SU-DHL-6 (cell line): ENCODE results near the gene NTSR1.

Experiments
- H2AFZ ChIP-seq: fragments of 200-600 bp; sonication (generic); 2 replicates; pipeline ENCODE4 v1.6.1; 2014; ENCODE audit warnings: low read depth, mild to moderate bottlenecking, moderate library complexity, mixed read lengths, antibody characterized with exemption, low read length; ENCODE audit not compliant: severe bottlenecking
- H3F3A ChIP-seq: fragments of 200-600 bp; shearing (Covaris generic); 2 replicates; pipeline ENCODE4 v1.6.0; 2016; ENCODE audit warnings: antibody characterized with exemption, mild to moderate bottlenecking; ENCODE audit not compliant: insufficient read depth
- H3K27ac ChIP-seq: fragments of 200-600 bp; sonication (generic); 2 replicates; pipeline ENCODE4 v1.5.1; 2016; ENCODE audit warnings: low read depth, mild to moderate bottlenecking, low read length, moderate library complexity, mixed read lengths
- H3K27me3 ChIP-seq: fragments of 200-600 bp; sonication (generic), shearing (Covaris generic); 2 replicates; pipeline ENCODE4 v1.6.0; 2014; ENCODE audit warnings: mild to moderate bottlenecking, low read length
- H3K36me3 ChIP-seq: fragments of 200-600 bp; sonication (generic); 2 replicates; pipeline ENCODE4 v1.6.1; 2014; ENCODE audit warnings: mild to moderate bottlenecking, low read length, mixed read lengths
- H3K4me2 ChIP-seq: fragments of 300-600, 200-600 bp; shearing (Covaris generic), sonication (generic); 2 replicates; pipeline ENCODE4 v1.6.0; 2014; ENCODE audit warnings: low read length, low read depth, mild to moderate bottlenecking; ENCODE audit not compliant: poor library complexity, severe bottlenecking
- H3K4me3 ChIP-seq: fragments of 200-600 bp; sonication (generic); 2 replicates; pipeline ENCODE4 v1.5.1; 2014; ENCODE audit warnings: antibody characterized with exemption, low read length, mild to moderate bottlenecking, mixed read lengths; ENCODE audit not compliant: insufficient read depth, poor library complexity, severe bottlenecking
- H3K79me2 ChIP-seq: fragments of 200-600 bp; sonication (generic); 2 replicates; pipeline ENCODE4 v1.6.1; 2014; ENCODE audit warnings: mild to moderate bottlenecking, low read length, moderate library complexity; ENCODE audit not compliant: insufficient read depth
- H3K9ac ChIP-seq: fragments of 200-600 bp; sonication (generic); 2 replicates; pipeline ENCODE4 v1.7.0; 2014; ENCODE audit warnings: mild to moderate bottlenecking, low read length
- H3K9me2 ChIP-seq: fragments of 200-600 bp; sonication (generic); replicated peaks from 2 replicates; pipeline ENCODE4 v1.6.1; 2014; ENCODE audit warnings: low read length; ENCODE audit not compliant: insufficient read depth
- H3K9me3 ChIP-seq: fragments of 200-600 bp; sonication (generic); 2 replicates; pipeline ENCODE4 v1.6.1; 2014; ENCODE audit warnings: low read length, mixed read lengths; ENCODE audit not compliant: insufficient read depth
- H4K20me1 ChIP-seq: fragments of 200-600 bp; sonication (generic); 2 replicates; pipeline ENCODE4 v1.6.1; 2014; ENCODE audit warnings: low read depth, mild to moderate bottlenecking, antibody characterized with exemption, low read length, moderate library complexity, mixed read lengths
- EZH2phosphoT487 ChIP-seq: fragments of 200-600 bp; sonication (generic), shearing (Covaris generic); conservative IDR thresholded peaks from 2 replicates; pipeline ENCODE4 v1.6.1; 2018; ENCODE audit warnings: mild to moderate bottlenecking, antibody characterized with exemption, low read length, moderate library complexity, mixed read lengths
- TF ChIP-seq, protein P1 (sequence below): fragments of 200-600 bp; sonication (generic); IDR thresholded peaks from one replicate; pipeline ENCODE4 v1.5.1; 2017; ENCODE audit warnings: antibody characterized with exemption, mild to moderate bottlenecking, low read length, moderate library complexity; ENCODE audit not compliant: insufficient read depth, poor library complexity, severe bottlenecking

The NTSR1 gene

DNA sequence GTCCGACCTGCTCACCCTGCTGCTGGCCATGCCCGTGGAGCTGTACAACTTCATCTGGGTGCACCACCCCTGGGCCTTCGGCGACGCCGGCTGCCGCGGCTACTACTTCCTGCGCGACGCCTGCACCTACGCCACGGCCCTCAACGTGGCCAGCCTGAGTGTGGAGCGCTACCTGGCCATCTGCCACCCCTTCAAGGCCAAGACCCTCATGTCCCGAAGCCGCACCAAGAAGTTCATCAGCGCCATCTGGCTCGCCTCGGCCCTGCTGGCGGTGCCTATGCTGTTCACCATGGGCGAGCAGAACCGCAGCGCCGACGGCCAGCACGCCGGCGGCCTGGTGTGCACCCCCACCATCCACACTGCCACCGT, 885 bp downstream of the NTSR1 start:
- Histone ChIP-seq H3K4me3 (no peak overlapping the region), H3K4me2 (no peak overlapping the region), H3K36me3 (no peaks in the 10 kb centered on the region), H3K79me2 (no peaks in the 10 kb centered on the region), H3K9me2 (no peaks in the 10 kb centered on the region), H3F3A (no peaks in the 10 kb centered on the region), H3K9ac (no peak overlapping the region), H4K20me1 (no peaks in the 10 kb centered on the region), H3K27me3 (no peaks in the 10 kb centered on the region), H3K27ac (no peak overlapping the region), H3K9me3 (no peaks in the 10 kb centered on the region), H2AFZ (no peak overlapping the region)
- TF ChIP-seq, protein P1, sequence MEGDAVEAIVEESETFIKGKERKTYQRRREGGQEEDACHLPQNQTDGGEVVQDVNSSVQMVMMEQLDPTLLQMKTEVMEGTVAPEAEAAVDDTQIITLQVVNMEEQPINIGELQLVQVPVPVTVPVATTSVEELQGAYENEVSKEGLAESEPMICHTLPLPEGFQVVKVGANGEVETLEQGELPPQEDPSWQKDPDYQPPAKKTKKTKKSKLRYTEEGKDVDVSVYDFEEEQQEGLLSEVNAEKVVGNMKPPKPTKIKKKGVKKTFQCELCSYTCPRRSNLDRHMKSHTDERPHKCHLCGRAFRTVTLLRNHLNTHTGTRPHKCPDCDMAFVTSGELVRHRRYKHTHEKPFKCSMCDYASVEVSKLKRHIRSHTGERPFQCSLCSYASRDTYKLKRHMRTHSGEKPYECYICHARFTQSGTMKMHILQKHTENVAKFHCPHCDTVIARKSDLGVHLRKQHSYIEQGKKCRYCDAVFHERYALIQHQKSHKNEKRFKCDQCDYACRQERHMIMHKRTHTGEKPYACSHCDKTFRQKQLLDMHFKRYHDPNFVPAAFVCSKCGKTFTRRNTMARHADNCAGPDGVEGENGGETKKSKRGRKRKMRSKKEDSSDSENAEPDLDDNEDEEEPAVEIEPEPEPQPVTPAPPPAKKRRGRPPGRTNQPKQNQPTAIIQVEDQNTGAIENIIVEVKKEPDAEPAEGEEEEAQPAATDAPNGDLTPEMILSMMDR = no peak
- TF ChIP-seq EZH2phosphoT487 = no peak

DNA sequence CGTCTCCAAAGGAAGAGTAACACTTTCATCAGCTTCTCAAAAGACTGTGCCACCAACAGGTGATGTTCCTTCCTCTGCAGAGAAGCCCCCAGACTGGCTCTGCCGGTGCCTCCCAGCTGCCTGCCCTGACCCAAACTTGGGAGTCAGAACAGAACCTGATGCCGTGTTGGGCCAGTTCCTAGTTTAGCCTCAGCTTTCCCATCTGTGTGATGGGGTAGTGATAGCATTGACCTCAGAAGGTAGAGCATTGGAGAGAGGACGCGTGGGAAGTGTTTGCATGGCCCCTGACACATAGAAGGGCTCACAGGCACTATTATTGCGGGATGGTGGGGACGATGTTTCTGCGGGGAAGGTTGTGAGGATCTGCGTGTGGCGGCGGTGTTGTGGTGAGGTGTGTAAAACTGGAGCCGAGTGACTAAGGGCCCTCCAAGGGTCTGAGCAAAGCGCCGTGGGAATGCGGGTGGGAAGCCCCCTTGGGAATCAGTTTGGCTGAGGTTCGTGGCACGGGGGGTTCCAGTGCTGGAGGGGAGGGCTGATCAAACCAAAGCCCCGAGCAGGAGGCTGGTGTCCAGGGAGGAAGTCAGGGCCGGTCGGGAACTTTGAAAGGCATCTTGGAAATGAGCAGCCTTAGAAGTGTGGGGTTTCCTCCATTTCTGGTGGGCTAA, 1.7 kb downstream of the NTSR1 start:
- TF ChIP-seq, protein P1 = no peak
- no peak for TF ChIP-seq EZH2phosphoT487
- no peaks in the 10 kb centered on the region for H3K9me2 ChIP-seq
- no peak overlapping the region for H3K4me3 ChIP-seq
- H3K9me3 ChIP-seq = no peaks in the 10 kb centered on the region
- H3F3A ChIP-seq = no peaks in the 10 kb centered on the region
- no peak overlapping the region for H3K9ac ChIP-seq
- no peaks in the 10 kb centered on the region for H3K36me3 ChIP-seq
- no peak overlapping the region for H2AFZ ChIP-seq
- no peaks in the 10 kb centered on the region for H3K79me2 ChIP-seq
- no peaks in the 10 kb centered on the region for H4K20me1 ChIP-seq
- H3K4me2 ChIP-seq = no peak overlapping the region
- H3K27ac ChIP-seq = no peak overlapping the region
- H3K27me3 ChIP-seq = no peaks in the 10 kb centered on the region

DNA sequence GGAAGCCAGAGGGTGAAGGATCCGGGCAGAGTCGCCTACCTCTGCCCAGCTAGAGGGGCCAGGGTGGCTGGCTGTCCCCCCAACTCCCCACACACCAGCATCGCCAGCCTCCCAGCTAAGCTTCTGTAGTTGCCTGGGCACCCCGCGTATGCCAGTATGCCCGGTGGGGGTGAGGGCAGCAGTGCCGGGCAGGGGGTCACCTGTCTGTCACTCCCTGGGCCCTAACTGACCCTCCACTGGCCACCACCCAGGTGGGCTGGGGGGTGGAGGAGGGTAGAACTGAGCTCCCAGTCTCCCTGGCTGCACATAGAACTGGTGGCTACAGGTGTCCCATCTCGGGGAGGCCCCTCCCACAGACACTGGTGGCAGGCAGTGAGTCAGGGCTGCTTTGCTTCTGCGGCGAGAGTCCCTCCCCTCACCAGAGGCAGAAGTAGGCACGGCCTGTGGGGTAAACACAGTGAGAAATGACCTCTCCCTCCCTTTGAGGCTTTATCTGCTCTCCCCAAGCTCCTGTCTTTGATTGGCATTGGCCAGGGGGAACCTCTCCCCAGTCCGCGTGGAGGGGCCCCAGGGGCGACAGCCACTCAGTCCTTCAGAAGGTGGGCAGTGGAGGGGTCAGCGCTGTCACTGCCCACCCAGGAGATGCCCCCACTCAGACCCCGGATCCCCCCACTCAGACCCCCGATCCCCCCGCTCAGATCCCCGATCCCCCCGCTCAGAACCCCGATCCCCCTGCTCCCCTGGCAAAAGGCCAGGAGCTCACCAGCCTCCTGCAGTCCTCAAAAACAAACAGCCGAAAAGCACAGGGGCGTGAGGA, 2.5 kb downstream of the NTSR1 start:
- Histone ChIP-seq H3K27ac (no peak overlapping the region), H3K4me2 (no peak overlapping the region), H3K79me2 (no peaks in the 10 kb centered on the region), H3K4me3 (no peak overlapping the region), H3K9me2 (no peaks in the 10 kb centered on the region), H3K9ac (no peak overlapping the region), H3K27me3 (no peaks in the 10 kb centered on the region), H2AFZ (no peak overlapping the region), H3K9me3 (no peaks in the 10 kb centered on the region), H3K36me3 (no peaks in the 10 kb centered on the region), H4K20me1 (no peaks in the 10 kb centered on the region), H3F3A (no peaks in the 10 kb centered on the region)
- no peak for TF ChIP-seq EZH2phosphoT487
- TF ChIP-seq, protein P1 = no peak
